ENCODE results near the gene LRRK1. TPM values are rescaled to one million over a fixed set of nuclear protein-coding genes. Genes with fewer than 3 reads are reported as not detected.

The LRRK1 gene
- total RNA-seq, 1 donor from 2014 or later = 105 TPM

DNA sequence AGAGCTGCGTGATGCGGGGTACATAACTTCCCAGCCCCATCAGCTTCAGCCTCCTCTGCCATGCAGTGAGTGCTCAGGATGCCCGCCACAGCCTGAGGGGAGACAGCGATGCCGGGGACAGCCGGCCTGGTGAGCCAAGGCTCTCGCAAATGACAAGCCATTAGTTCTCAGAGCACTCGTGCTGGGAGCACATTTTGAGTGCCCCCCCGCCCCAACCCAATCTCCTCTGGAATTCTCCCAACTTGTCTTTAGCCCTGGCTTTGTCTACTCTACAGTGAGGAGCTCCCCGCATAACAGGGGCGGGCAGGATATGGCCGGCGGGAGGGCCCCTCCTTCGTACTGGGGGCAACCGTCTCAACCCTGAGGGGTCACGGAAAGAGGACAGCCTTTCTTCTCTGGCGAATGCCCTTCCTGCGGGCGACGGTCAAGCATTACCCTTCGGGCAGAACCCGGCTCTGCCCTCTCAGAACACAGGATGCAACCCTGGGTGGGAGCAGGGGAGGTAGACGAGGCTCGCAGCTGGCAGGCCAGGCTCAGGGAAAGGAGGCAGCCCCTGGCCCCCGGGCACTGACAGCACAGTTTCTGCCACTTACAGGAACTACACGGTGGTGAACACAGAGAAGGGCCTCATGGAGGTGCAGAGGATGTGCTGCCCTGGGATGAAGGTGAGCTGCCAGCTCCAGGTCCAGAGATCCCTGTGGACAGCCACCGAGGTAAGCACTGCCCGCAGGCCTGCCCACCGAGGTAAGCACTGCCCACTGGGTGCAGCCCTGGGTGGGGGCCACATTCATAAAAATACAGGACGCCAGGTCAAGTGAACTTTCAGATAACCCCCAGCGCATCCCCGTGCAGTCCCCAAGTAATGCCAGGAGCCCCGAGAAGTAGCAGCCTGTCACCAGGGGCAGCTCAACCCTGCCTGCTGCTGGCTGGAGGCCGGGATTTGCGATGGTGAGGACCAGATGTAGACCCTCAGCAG is 141.7 kb downstream of the LRRK1 start:
- intact Hi-C loops (cut with DNase I) = no loop called here
- H3K36me3 ChIP-seq = peaks cover 8 to 36% of the 10 kb centered on the region in 2 donors
- H3K9me3 ChIP-seq = no peaks in the 10 kb centered on the region
- H3K27me3 ChIP-seq = no peaks in the 10 kb centered on the region
- no peak for TF ChIP-seq CTCF (IDR thresholded peaks at IDR 0.05)
- peak in 1 of 2 donors; percentile 58 for DNase-seq (ENCODE audit: low spot score in 2 of 2)
- peaks cover 6 to 14% of the 10 kb centered on the region in 2 donors for H3K4me1 ChIP-seq
- H3K4me3 ChIP-seq = no peak overlapping the region
- no peak overlapping the region for H3K27ac ChIP-seq

DNA sequence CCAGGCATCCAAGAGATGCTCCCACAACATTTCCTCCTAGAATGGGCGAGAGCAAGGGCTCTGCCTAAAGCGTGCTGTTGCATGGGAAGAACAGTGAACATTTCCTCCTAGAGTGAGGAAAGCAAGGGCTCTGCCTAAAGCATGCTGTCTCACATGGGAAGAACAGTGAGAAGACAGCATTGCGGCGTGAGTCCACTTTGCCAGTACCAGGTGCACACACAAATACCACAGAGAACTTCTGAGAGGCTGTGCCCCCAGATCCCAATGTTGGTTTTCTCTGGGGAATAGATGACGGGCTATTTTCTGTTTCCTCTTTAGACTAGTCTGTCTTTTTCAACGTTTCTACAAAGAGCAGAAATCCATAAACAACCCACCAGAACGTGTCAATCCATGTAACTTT is 142.9 kb downstream of the LRRK1 start:
- intact Hi-C loops (cut with DNase I) = no loop called here
- H3K9me3 ChIP-seq = no peaks in the 10 kb centered on the region
- peaks cover 5 to 40% of the 10 kb centered on the region in 2 donors for H3K36me3 ChIP-seq
- H3K27ac ChIP-seq = no peak overlapping the region
- H3K4me1 ChIP-seq = peaks cover 6 to 14% of the 10 kb centered on the region in 2 donors
- H3K4me3 ChIP-seq = no peak overlapping the region
- peak in 1 of 2 donors; percentile 34 for DNase-seq (ENCODE audit: low spot score in 2 of 2)
- TF ChIP-seq CTCF (IDR thresholded peaks at IDR 0.05) = no peak
- no peaks in the 10 kb centered on the region for H3K27me3 ChIP-seq

GRCh38 chr15:101062471-101063171 is 143.5 kb downstream of the LRRK1 start:
- no peak for TF ChIP-seq CTCF (IDR thresholded peaks at IDR 0.05)
- intact Hi-C loops (cut with DNase I) = no loop called here
- Histone ChIP-seq H3K36me3 (peaks cover 5 to 36% of the 10 kb centered on the region in 2 donors), H3K4me1 (peaks cover 6 to 16% of the 10 kb centered on the region in 2 donors), H3K27ac (no peak overlapping the region), H3K4me3 (no peak overlapping the region), H3K27me3 (no peaks in the 10 kb centered on the region), H3K9me3 (no peaks in the 10 kb centered on the region)
- DNase-seq (ENCODE audit: low spot score in 2 of 2) = peak in 1 of 2 donors; percentile 54

GRCh38 chr15:101063212-101063611 is 144.1 kb downstream of the LRRK1 start:
- Histone ChIP-seq H3K4me1 (peaks cover 6 to 16% of the 10 kb centered on the region in 2 donors), H3K27me3 (no peaks in the 10 kb centered on the region), H3K9me3 (no peaks in the 10 kb centered on the region), H3K36me3 (peaks cover 5 to 31% of the 10 kb centered on the region in 2 donors), H3K4me3 (no peak overlapping the region), H3K27ac (peak overlapping the region; percentile 13 to 35)
- no peak for TF ChIP-seq CTCF (IDR thresholded peaks at IDR 0.05)
- DNase-seq (ENCODE audit: low spot score in 2 of 2) = peak in 1 of 2 donors; percentile 38
- intact Hi-C loops (cut with DNase I) = no loop called here

GRCh38 chr15:101063891-101064794 is 145.0 kb downstream of the LRRK1 start:
- Histone ChIP-seq H3K27ac (peak overlapping the region; percentile 13 to 35), H3K36me3 (peaks cover 5 to 32% of the 10 kb centered on the region in 2 donors), H3K27me3 (no peaks in the 10 kb centered on the region), H3K9me3 (no peaks in the 10 kb centered on the region), H3K4me1 (peaks cover 6 to 16% of the 10 kb centered on the region in 2 donors), H3K4me3 (peak overlapping the region in 1 of 2 donors; percentile 2)
- intact Hi-C loops (cut with DNase I) = no loop called here
- no peak for TF ChIP-seq CTCF (IDR thresholded peaks at IDR 0.05)
- DNase-seq (ENCODE audit: low spot score in 2 of 2) = peak in 1 of 2 donors; percentile 69
